GM19351 (cell line): Measurements from ENCODE around the gene SELENOW.
"Not testable (repeated sequence)": the region's sequence is repeated elsewhere in the genome, so short reads cannot be mapped to it uniquely, and the experiment has no call there.

ENCODE experiments used
- ATAC-seq: cut with Tn5 transposase; IDR thresholded peaks from one replicate; pipeline ENCODE4 v1.9.1; 2021; ENCODE audit warnings: mild to moderate bottlenecking, moderate library complexity; ENCODE audit not compliant: unreplicated experiment

SELENOW gene

DNA sequence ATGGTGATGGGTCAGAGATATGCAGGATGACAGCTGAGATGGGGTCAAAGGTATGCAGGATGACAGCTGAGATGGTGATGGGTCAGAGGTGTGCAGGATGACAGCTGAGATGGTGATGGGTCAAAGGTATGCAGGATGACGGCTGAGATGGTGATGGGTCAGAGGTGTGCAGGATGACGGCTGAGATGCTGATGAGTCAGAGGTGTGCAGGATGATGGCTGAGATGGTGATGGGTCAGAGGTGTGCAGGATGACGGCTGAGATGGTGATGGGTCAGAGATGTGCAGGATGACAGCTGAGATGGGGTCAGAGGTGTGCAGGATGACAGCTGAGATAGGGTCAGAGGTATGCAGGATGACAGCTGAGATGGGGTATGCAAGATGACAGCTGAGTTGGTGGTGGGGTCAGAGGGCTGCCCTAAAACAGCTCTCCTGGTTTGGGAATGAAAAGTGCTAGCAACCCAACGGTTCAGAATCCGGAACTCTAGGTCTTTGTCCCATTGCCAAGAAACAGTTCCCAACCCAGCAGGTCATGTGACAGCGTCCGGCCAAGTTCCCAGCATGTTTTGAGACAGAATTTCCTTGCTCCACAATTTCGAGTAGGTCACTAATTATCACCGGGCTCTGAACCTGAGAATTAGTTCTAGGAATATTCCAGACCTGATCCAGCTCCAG lies 3.2 kb downstream of the SELENOW start:
- no peak for ATAC-seq

DNA sequence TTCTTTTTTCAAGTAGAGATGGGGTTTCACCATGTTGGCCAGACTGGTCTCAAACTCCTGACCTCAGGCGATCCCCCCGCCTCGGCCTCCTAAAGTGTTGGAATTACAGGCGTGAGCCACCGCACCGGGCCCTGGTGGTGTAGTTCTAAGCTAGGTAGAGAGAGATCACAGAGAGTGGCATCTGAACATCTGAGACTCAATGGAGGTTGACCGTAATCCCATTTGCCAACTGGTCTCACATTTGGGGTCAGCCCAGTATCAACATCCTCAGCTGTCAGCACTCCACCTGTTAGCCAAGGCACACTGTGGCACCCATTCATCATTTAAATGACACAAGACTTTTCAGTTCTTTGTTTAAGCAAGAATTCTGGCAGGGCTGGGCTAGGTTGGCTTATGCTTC lies 8.1 kb downstream of the SELENOW start:
- no peak for ATAC-seq

DNA sequence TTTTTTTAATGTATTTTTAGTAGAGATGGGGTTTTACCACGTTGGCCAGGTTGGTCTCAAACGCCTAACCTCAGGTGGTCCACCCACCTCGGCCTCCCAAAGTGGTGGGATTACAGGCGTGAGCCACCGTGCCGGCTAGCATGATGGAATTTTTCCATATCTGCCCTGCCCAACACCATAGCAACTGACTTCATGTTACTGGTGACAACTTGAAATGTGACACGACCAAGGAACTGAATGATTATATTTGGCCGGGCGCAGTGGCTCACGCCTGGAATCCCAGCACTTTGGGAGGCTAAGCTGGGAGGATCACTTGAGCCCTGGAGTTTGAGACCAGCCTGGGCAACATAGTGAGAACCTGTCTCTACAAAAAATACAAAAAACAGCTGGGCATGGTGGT lies 8.8 kb downstream of the SELENOW start:
- not testable (repeated sequence) for ATAC-seq

DNA sequence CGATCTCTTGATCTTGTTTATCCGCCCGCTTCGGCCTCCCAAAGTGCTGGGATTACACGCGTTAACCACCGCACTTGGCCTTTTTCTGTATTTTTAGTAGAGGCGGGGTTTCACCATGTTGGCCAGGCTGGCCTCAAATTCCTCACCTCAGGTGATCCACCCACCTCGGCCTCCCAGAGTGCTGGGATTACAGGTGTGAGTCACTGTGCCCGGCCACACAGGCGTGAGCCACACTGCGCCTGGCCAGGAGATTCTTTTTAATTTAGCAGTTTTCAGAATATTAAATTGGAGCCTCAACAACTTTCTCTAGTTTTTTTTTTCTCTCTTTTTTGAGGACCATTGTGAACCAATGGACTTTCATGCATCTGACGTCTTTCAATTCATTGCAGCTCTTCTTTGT lies 11.3 kb downstream of the SELENOW start:
- ATAC-seq, result not testable (repeated sequence)

DNA sequence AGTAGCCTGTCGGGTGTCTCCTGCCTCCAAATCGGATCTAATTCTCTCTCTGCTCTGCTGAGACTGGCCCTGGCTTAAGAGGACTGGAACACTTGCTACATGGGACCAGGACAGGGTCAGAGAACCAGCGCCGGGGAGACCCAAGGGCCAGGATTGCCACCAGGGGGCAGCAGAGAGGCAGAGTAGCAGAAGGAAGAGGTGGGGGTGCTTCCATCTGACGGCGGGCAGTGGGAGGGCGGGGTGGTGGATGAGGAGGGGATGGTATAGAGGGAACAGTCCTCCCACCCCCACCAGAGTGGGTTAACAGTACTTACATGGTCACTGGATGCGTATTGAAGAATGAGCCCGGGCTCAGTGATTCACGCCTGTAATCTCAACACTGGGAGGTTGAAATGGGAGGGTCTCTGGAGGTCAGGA lies 11.9 kb downstream of the SELENOW start:
- no peak for ATAC-seq

DNA sequence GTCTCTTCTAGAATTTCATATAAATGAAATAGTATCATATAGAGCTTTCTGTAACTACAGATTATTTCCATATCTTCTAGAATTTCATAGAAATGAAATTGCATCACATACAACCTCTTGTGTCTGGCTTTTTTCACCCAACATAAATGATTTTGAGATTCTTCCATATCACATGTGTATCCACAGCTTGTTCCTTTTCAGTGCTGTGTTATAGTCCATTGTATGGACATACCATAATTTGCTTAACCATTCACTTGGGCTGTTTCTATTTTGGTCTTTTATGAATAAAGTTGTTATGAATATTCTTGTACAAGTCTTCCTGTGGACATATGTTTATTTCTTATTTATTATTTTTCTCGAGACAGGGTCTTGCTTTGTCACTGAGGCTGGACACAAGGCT lies 14.1 kb downstream of the SELENOW start:
- no peak for ATAC-seq

DNA sequence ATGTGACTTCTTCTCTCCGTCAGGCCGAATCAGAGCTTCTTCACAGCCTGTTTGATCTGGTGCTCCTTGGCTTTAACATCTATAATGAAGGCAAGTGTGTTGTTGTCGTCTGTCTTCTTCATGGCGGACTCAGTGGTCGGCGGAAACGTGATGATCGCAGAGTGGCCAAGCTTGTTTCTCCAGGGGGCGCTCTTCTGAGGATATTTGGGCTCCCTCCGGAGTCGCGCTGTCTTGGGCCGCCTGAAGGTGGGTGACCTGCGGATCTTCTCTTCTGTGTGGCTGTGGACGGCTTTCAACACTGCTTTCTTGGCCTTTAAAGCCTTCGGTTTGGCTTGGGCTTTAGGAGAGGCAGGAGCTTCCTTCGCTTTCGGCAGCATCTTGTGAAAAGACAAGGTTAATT lies 16.0 kb downstream of the SELENOW start:
- no peak for ATAC-seq

DNA sequence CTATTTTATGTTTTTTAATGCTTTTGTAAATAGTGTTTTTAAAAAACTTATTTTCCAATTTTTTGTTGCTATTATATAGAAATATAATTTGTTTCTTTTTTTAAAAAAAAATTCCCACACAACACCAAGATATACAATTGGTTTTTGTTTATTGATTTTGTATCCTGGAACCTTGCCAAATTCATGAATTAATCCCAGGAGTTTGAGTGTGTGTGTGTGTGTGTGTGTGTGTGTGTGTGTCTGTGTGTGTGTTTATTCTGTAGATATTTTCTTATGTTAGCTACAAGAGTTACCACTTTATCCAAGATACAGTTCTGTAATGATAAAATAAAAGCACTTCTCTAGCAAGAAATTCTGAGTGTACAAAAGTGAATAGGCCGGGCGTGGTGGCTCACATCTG lies 18.3 kb downstream of the SELENOW start:
- ATAC-seq, result no peak

DNA sequence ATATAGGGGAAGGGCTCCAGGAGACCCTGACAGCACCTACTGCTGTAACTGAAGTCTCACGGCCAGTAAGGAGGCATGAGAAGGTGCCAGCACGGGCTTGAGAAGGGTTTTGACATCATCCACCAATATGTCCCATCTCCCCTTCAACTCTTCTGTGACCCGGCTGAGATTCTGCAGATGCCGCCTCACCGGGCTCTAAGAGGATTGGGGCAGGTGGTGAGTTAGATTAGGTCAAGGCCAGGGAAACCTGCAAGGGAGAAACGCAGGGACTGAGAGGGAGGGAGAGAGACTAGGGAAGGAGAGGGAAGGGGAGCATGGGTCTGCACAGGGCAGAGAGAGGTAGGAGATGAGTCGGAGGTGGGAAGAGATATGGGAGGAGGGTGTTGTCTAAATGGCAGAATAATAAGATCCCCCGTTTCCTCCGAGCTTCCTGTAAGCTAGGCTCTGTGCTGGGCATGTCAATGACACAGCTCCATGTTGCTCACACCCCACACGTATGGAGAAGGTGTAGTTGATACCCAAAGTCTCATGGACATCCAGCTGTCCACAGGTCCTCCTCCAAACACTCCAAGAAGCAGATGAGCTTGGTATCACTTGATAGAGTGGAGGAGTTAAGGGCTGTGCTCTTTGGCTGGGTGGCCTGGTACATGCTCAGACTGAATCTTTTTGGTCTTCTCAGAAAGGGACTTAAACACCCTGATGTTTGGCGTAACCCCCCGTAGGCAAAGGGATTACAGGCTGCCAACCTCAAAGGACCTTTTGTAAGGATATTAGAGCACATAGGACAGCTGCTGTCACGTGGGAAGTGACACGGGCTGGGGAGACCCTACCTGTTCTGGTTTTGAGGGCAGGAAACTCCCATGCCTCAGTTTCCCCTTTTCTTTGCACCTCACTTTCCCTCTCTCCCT lies 19.7 kb downstream of the SELENOW start:
- ATAC-seq, result no peak

DNA sequence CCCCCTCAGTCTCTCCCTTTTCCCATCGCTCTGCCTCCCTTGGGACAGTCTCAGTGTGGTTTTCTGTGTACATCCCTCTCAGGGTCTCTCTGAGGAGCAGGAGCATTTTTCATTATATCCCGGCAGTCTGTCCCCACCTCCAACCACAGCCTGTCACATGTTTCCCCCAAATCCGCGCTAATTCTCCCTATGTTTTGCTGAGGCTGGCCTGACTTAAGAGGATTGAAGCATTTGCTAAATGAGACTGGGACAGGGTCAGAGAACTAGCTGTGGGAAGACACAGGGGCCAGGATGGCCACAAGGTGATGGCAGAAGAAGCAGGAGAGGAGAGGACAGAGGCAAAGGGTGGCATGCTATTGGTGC lies 20.4 kb downstream of the SELENOW start:
- ATAC-seq, result no peak

DNA sequence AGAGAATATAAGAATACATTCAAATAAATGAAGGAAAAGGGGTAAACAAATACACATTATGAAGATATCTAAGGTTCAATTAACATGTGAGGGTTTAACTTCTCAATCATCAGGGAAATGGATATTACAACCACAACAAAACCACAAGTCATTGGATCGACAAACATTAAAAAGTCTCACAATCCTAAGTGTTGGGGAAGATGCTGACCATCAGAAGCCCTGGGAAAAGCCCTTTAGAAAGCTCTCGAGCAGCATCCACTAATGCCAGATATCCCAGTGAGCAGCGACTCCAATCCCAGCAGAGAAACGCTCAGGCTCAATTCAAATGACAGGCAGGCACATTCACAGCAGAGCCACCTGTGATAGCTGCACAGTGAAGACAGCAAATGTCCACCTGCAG lies 22.8 kb downstream of the SELENOW start:
- ATAC-seq, result no peak

DNA sequence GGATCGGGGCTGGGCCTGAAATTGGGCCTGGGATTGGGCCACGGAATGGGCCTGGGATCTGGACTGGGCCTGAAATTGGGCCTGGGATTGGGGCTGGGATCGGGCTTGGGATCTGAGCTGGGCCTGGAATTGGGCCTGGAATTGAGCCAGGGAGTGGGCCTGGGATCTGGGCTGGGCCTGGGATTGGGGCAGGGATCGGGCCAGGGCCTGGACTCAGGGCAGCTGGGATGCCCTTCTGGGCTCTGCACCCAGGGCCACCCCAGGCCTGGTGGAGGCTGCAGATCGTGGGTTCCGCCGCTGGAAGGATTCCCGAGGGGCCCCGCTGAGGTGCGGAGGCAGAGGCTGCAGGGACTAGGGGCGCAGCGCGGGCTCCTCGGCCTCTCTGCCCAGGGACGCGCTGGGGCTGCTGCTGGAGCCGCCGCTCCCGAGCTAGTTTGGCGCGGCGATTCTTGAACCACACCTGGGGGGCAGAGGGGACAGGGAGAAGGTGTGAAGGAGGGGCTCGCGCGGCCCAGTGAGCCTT lies 24.1 kb downstream of the SELENOW start:
- no peak for ATAC-seq

DNA sequence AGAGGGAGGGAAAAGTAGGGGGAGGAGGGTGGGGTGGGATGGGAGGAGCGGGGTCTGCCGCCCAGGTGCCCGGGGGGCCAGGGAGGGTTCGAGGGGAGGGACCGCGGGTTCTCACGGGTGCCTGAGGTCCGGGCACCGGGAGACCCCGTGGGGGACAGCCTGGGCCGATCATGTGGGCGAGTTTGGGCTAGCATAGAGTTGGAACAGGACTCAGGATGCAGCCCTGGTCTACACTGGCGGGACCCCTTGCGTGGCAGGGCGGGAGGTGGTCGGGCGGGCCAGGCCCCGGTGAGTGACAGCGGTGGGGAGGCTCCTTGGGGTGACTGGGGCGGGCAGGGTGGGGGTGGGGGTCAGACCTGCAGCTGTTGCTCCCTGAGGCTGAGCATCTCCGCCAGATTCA lies 24.6 kb downstream of the SELENOW start:
- ATAC-seq, result not testable (repeated sequence)

DNA sequence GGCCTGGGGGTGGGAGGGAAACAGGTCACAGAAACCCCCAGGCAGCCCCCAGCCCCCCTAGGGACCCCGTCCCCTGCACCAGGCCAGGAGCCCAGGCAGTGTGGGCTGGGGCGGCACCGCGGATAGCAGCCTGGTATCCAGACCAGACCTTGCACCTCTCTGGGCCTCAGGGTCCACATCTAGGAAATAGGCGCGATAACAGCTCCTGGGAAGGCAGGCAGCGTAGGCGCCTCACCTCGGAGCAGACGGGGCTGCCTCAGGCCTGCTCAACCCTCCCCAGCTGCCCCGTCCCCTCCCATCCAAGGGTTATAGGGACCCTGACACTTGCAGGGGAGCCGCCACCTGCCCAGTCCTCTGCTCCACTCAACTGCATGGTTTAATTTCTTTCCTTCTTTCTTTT lies 25.2 kb downstream of the SELENOW start:
- not testable (repeated sequence) for ATAC-seq

DNA sequence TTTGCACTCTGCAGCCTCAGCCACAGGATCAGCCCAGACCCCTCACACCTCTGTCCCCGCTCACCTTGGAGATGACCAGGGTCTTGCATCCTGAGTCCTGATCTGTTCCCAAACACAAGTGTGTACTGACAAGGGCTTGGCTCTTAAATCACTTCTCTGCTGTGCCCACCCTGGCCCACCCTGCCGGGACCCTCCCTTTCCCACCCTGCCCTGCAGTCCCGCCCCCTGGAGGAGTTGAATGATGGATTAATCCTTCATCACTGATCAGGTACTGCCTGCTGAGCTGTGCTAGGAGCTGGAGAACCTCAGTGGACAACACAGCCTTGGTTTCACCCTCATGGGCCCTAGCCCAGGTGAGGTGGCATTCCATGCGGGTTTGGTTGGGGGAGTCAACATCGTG lies 25.9 kb downstream of the SELENOW start, which contains the start of gene TPRX1:
TSS of gene TPRX1 (minus strand) at position 101 of the 400 bp plus-strand sequence. CDS start at position 89, 12 bp downstream.
- ATAC-seq, result not testable (repeated sequence)

DNA sequence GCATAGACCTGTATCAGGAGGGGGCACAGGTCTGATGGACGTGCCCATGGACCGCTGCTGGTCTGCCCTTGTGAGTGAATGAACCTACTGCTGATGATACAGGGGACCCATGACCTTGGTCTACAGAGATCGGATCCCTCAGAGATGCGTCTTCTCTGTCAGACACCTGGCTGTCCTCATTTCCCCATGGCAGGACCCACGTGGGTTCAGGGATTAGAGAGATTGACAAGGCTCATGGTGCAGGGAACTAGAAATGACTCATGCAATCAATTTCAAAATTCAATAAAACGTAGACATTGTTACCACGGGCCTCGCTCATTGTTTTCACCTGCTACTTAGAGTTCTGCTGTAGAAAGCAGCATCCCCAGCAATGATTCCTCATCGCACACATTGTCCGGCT lies 26.8 kb downstream of the SELENOW start:
- no peak for ATAC-seq

DNA sequence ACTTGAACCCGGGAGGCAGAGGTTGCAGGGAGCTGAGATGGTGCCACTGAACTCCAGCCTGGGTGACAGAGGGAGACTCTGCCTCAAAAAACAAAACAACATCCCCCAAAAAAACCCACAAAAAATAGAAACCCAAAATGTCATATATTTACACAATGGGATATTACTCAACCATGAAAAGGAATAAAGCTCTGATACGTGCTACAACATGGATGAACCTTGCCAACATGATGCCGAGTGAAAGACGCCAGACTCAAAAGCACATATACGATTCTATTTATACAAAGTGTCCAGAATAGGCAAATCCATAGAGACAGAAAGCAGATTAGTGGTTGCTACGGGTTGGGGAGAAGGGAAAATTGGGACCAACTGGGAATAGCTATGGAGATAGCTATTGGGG lies 27.9 kb downstream of the SELENOW start:
- no peak for ATAC-seq

DNA sequence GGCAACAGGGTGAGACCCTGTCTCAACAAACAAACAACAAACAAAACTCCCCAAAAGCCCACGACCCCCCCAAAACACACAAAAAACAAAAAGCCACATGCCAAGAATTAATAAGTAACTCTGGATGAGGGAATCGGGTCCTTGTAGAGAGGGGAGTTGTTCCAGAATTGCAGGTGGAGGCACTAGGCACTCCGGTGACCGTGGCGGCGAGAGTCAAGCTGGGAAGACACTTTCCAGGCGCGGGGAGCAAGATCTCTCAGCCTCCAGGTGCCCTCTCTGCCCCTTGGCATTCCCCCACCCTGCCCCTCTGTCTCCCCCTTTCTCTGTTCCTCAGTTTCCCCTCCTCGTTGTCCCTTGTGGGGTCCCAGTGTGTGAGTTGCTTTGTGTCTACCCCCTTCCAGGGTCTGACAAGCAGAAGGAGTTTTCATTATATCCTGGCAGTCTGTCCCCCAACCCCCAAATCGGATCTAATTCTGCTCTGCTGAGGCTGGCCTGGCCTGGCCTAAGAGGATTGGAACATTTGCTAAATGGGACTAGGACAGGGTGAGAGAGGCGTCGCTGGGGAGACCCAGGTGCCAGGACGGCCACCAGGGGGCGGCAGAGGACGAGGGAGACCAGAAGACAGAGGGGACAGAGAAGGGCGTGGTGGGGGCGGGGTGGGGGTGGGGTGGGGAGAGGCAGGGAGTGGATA lies 34.9 kb downstream of the SELENOW start:
- ATAC-seq, result no peak

DNA sequence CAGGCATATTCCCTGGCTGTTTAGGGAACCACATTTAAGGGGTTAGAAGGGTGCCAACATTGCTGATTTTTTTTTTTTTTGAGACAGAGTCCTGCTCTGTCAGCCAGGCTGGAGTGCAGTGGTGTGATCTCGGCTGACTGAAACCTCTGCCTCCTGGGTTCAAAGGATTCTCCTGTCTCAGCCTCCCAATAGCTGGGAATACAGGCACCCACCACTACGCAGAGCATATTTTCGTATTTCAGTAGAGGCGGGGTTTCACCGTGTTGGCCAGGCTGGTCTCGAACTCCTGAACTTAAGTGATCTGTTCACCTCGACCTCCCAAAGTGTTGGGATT lies 35.5 kb downstream of the SELENOW start:
- ATAC-seq, result no peak

DNA sequence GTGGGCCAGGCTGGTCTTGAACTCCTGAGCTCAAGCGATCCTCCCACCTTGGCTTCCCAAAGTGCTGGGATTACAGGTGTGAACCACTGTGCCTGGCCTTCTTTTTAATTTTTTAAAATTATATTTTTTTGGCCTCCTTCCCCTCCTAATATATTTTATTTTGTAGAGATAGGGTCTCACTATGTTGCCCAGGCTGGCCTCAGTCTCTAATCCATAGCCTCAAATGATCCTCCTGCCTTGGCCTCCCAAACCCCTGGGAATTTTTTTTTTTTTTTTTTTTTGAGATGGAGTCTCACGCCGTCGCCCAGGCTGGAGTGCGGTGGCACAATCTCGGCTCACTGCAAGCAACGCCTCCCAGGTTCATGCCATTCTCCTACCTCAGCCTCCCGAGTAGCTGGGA lies 37.8 kb downstream of the SELENOW start:
- not testable (repeated sequence) for ATAC-seq

DNA sequence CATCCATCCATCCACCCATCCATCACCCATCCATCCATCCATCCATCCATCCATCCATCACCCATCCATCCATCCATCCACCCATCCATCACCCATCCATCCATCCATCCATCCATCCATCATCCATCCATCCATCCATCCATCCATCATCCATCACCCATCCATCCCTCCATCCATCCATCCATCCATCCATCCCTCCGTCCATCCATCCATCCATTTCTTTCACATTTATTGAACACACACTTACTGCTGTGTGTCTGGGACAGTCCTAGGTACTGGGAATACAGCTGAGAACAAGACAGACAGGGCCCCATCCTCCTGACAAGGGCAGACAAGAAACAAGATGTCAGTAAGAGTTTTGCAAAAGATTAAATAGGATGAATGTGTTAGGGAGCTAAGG lies 39.7 kb downstream of the SELENOW start:
- not testable (repeated sequence) for ATAC-seq

DNA sequence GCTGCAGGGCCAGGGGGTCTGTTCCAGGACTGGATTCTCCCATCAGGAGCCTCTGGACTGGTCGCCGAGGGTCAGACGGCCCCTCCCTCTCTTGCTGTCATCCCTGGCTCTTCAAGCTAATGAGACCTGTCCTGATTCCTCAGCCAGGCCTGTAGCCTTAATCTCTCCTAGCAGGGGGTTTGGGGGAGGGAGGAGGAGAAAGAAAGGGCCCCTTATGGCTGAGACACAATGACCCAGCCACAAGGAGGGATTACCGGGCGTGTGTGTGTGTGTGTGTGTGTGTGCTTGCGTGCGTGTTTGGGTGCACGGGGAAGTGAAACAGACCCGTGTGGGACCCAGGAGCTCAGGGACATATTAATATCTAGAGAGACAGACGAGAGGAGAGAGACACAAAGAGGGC lies 41.4 kb downstream of the SELENOW start:
- ATAC-seq, result no peak
